Endothelial cell of umbilical vein (primary cell): ENCODE results near the gene TMEM120B. TPM values are rescaled to one million over a fixed set of nuclear protein-coding genes. Genes with fewer than 3 reads are reported as not detected.

Experiments
- BruUV-seq: library from RNA; stranded (reverse); fragments of 400-500 nt; replicated peaks from 2 replicates; lab custom pipeline; 2021; lab: Mats Ljungman, UMichigan
- CTCF ChIA-PET: fragments of 300-600, 350-600 bp; sonication (Branson Sonifier 250); formaldehyde crosslinking; loops from one replicate; lab custom pipeline; 2021; ENCODE audit warnings: antibody characterized with exemption, inconsistent platforms; lab: Charles Lee
- POLR2A ChIA-PET: fragments of 300-600, 350-600 bp; sonication (Branson Sonifier 250); formaldehyde crosslinking; loops from one replicate; lab custom pipeline; 2021; ENCODE audit warnings: antibody characterized with exemption, inconsistent platforms; lab: Charles Lee
- DNase-seq: peaks from one replicate; pipeline ENCODE4 v3.0.0-alpha.2; 2011; ENCODE audit warnings: low read depth, low spot score
- FAIRE-seq: peaks from 2 replicates; lab custom pipeline; 2011; peaks lifted over from hg19 to GRCh38; lab: Jason Lieb, UNC
- H2AFZ ChIP-seq: 2 replicates; pipeline ENCODE4 v1.6.0; 2012; ENCODE audit warnings: low read depth, low read length, control low read depth, inconsistent platforms
- H3K27ac ChIP-seq: 2 replicates; pipeline ENCODE4 v1.5.1; 2011; ENCODE audit warnings: low read depth, mild to moderate bottlenecking, control low read depth, low read length, moderate library complexity; ENCODE audit not compliant: insufficient read depth
- H3K27me3 ChIP-seq, 2 experiments: 2 replicates each; pipeline versions ENCODE4 v1.6.0 to v1.6.1; 2011; ENCODE audit warnings: low read length in 2 of 2, mixed read lengths in 1 of 2; ENCODE audit not compliant: control insufficient read depth in 2 of 2, insufficient read depth in 2 of 2
- H3K36me3 ChIP-seq, 2 experiments: 2 replicates in 1 of 2; 3 replicates in 1 of 2; pipeline ENCODE4 v1.5.1; 2011; ENCODE audit warnings: low read length in 2 of 2, mild to moderate bottlenecking in 1 of 2, moderate library complexity in 1 of 2; ENCODE audit not compliant: control insufficient read depth in 2 of 2, insufficient read depth in 2 of 2; ENCODE audit errors: extremely low read depth in 1 of 2
- H3K4me1 ChIP-seq: 3 replicates; pipeline ENCODE4 v1.5.1; 2011; ENCODE audit warnings: mild to moderate bottlenecking, low read length; ENCODE audit not compliant: control insufficient read depth, insufficient read depth; ENCODE audit errors: extremely low read depth
- H3K4me2 ChIP-seq: 2 replicates; pipeline ENCODE4 v1.6.1; 2011; ENCODE audit warnings: low read length, control low read depth, mixed read lengths; ENCODE audit not compliant: insufficient read depth
- H3K4me3 ChIP-seq, 3 experiments: fragments of 200-600 bp in 1 of 3; sonication (generic), shearing (Covaris generic) in 1 of 3; replicated peaks in 1 of 3; 2 replicates each; pipeline ENCODE4 v1.5.1; 2011 to 2016; ENCODE audit warnings: control low read depth in 3 of 3, low read length in 3 of 3, mild to moderate bottlenecking in 2 of 3, inconsistent platforms in 1 of 3, low read depth in 1 of 3, moderate library complexity in 1 of 3; ENCODE audit not compliant: insufficient read depth in 1 of 3
- H3K79me2 ChIP-seq: 2 replicates; pipeline ENCODE4 v1.6.0; 2012; ENCODE audit warnings: low read length, inconsistent platforms; ENCODE audit not compliant: control insufficient read depth, insufficient read depth
- H3K9ac ChIP-seq: replicated peaks from 2 replicates; pipeline ENCODE3; 2011; ENCODE audit warnings: low read length, control low read depth; ENCODE audit not compliant: insufficient read depth; ENCODE audit errors: extremely low read depth
- H3K9me1 ChIP-seq: replicated peaks from 3 replicates; pipeline ENCODE4 v1.6.0; 2011; ENCODE audit warnings: mild to moderate bottlenecking, low read length; ENCODE audit not compliant: control insufficient read depth, insufficient read depth; ENCODE audit errors: extremely low read depth
- H3K9me3 ChIP-seq: replicated peaks from 2 replicates; pipeline ENCODE4 v1.5.1; 2012; ENCODE audit warnings: low read length, inconsistent platforms; ENCODE audit not compliant: control insufficient read depth, insufficient read depth
- H4K20me1 ChIP-seq: replicated peaks from 2 replicates; pipeline ENCODE3; 2011; ENCODE audit warnings: mild to moderate bottlenecking, low read length; ENCODE audit not compliant: control insufficient read depth, insufficient read depth; ENCODE audit errors: extremely low read depth
- EZH2 ChIP-seq: IDR thresholded peaks from 2 replicates; pipeline ENCODE4 v1.6.1; 2012; ENCODE audit warnings: borderline replicate concordance, low read depth, mild to moderate bottlenecking, moderate library complexity, low read length, inconsistent platforms; ENCODE audit not compliant: severe bottlenecking
- FOS ChIP-seq: IDR thresholded peaks from 2 replicates; pipeline ENCODE4 v1.6.1; 2011; ENCODE audit warnings: mild to moderate bottlenecking, low read length, moderate library complexity, borderline replicate concordance; ENCODE audit not compliant: insufficient read depth
- GATA2 ChIP-seq: IDR thresholded peaks from 2 replicates; pipeline ENCODE4 v1.7.0; 2011; ENCODE audit warnings: low read depth, mild to moderate bottlenecking, moderate library complexity, mixed read lengths, low read length; ENCODE audit not compliant: insufficient read length, insufficient read depth
- JUN ChIP-seq: IDR thresholded peaks from 2 replicates; pipeline ENCODE4 v1.6.1; 2011; ENCODE audit warnings: borderline replicate concordance, low read depth; ENCODE audit not compliant: insufficient read length, insufficient read depth
- MYC ChIP-seq: IDR thresholded peaks from one replicate; pipeline ENCODE4 v1.6.1; 2011; ENCODE audit warnings: mild to moderate bottlenecking, low read depth, low read length
- POLR2A ChIP-seq: IDR thresholded peaks from 2 replicates; pipeline ENCODE4 v1.6.1; 2012; ENCODE audit warnings: low read depth, mild to moderate bottlenecking, control low read depth, low read length
- POLR2AphosphoS5 ChIP-seq: IDR thresholded peaks from 2 replicates; pipeline ENCODE4 v1.6.1; 2012; ENCODE audit warnings: low read depth, mild to moderate bottlenecking, control low read depth, low read length, moderate library complexity; ENCODE audit not compliant: insufficient read depth
- dilution Hi-C: fragments of 300-500 bp; cut with MboI; formaldehyde crosslinking; loops from one replicate; pipeline ENCODE4 v1.15.0; 2019; ENCODE audit warnings: low sequenced_read_pairs; ENCODE audit not compliant: extremely low pct_ligation_motif_present
- intact Hi-C: fragments of 100-400 bp; cut with micrococcal nuclease; formaldehyde crosslinking; loops from one replicate; pipeline ENCODE4 v1.10.0; 2022
- polyA plus RNA-seq, 4 experiments: library from polyadenylated mRNA; depleted of rRNA in 3 of 4; stranded (reverse) in 3 of 4; unstranded in 1 of 4; fragments of >200 nt; gene quantifications; 2 replicates each; pipeline versions ENCODE4 v1.2.1 to v1.2.3, GENCODE V29; 2011 to 2012; ENCODE audit warnings: missing spikeins in 1 of 4
- total RNA-seq: library from RNA; stranded (reverse); gene quantifications from 2 replicates; pipeline ENCODE4 v1.2.3, GENCODE V29; 2021
- TF ChIP-seq, protein P1 (sequence below): IDR thresholded peaks from 2 replicates; pipeline ENCODE4 v1.6.1; 2011; ENCODE audit not compliant: insufficient read depth, insufficient read length
- TF ChIP-seq, protein P2 (sequence below), 2 donors: IDR thresholded peaks; 1 replicate in 1 of 2; 2 replicates in 1 of 2; pipeline ENCODE4 v1.5.1; 2011; ENCODE audit warnings: low read length in 2 of 2, mild to moderate bottlenecking in 2 of 2, moderate library complexity in 2 of 2, control low read depth in 1 of 2, inconsistent platforms in 1 of 2, low read depth in 1 of 2; ENCODE audit not compliant: insufficient read depth in 1 of 2; ENCODE audit errors: extremely low read depth in 1 of 2

Gene TMEM120B
- total and polyA plus RNA-seq, 2 donors (not counting 3 experiments of a cell fraction or from before 2014, with no cell fraction given): 10.4 to 12.8 TPM

DNA sequence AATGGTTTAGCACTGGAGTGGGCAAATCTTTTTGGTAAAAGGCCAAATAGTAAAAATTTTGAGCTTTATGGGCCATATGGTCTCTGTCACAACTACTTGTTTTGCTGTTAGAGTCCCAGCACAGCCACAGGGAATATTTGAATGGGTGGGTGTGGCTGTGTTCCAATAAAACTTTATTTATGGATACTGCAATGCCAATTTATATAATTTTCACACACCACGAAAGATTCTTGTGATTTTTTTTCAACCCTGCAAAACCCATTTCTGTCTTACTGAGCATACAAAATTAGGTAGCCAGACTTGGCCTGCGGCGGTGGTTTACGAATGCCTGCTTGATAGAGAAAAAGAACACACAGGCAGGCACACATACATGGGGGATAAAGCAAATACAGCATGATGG is 28.3 kb downstream of the TMEM120B start:
- H3K9ac ChIP-seq: no peak overlapping the region
- no peak overlapping the region for H2AFZ ChIP-seq
- H3K4me1 ChIP-seq: peaks cover 8% of the 10 kb centered on the region
- ChIA-PET POLR2A (no interaction called here), CTCF (interaction anchor here (1.1 to 1.6 kb wide), 3 partner anchors 28 to 188 kb away, joined by 3 to 6 read pairs (median 5); partner anchors contain the start of gene TMEM120B)
- H4K20me1 ChIP-seq: no peaks in the 10 kb centered on the region
- dilution Hi-C loops (no loop called here), intact Hi-C loops (no loop called here)
- no peak overlapping the region for H3K27ac ChIP-seq
- no peak for FAIRE-seq
- H3K4me3 ChIP-seq: no peak overlapping the region
- H3K36me3 ChIP-seq: no peaks in the 10 kb centered on the region
- no peak overlapping the region for H3K4me2 ChIP-seq
- H3K9me3 ChIP-seq: no peaks in the 10 kb centered on the region
- no peaks in the 10 kb centered on the region for H3K9me1 ChIP-seq
- BruUV-seq: no TSS peak
- no peak for DNase-seq
- no peaks in the 10 kb centered on the region for H3K27me3 ChIP-seq
- no peaks in the 10 kb centered on the region for H3K79me2 ChIP-seq
- TF ChIP-seq GATA2 (no peak), JUN (no peak), POLR2AphosphoS5 (no peak), EZH2 (no peak), MYC (no peak), POLR2A (no peak), FOS (no peak)
- TF ChIP-seq, protein P1, sequence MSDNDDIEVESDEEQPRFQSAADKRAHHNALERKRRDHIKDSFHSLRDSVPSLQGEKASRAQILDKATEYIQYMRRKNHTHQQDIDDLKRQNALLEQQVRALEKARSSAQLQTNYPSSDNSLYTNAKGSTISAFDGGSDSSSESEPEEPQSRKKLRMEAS: no peak
- TF ChIP-seq, protein P2, sequence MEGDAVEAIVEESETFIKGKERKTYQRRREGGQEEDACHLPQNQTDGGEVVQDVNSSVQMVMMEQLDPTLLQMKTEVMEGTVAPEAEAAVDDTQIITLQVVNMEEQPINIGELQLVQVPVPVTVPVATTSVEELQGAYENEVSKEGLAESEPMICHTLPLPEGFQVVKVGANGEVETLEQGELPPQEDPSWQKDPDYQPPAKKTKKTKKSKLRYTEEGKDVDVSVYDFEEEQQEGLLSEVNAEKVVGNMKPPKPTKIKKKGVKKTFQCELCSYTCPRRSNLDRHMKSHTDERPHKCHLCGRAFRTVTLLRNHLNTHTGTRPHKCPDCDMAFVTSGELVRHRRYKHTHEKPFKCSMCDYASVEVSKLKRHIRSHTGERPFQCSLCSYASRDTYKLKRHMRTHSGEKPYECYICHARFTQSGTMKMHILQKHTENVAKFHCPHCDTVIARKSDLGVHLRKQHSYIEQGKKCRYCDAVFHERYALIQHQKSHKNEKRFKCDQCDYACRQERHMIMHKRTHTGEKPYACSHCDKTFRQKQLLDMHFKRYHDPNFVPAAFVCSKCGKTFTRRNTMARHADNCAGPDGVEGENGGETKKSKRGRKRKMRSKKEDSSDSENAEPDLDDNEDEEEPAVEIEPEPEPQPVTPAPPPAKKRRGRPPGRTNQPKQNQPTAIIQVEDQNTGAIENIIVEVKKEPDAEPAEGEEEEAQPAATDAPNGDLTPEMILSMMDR (IDR thresholded peaks at IDR 0.05; ENCODE audit: extremely low read depth in 1 of 2, insufficient read depth in 1 of 2, low read depth in 1 of 2, low read length in 2 of 2): no peak
